Esophagus muscularis mucosa (tissue), 3 donors: ENCODE data around the gene PCBP3.

Experiments used
- CTCF ChIP-seq, 3 experiments: fragments of 200-600 bp in 2 of 3; fragments of 450-650 bp in 1 of 3; sonication (generic) in 2 of 3; IDR thresholded peaks; one replicate each; pipeline ENCODE4 v1.5.1; 2017 to 2019; ENCODE audit warnings: antibody characterized with exemption in 3 of 3, mild to moderate bottlenecking in 2 of 3, moderate library complexity in 1 of 3
- POLR2A ChIP-seq: fragments of 450-650 bp; IDR thresholded peaks from one replicate; pipeline ENCODE4 v1.6.1; 2017; ENCODE audit warnings: antibody characterized with exemption, moderate library complexity, mild to moderate bottlenecking, low read depth
- POLR2AphosphoS5 ChIP-seq, 2 donors: sonication (generic); formaldehyde crosslinking; IDR thresholded peaks; one replicate each; pipeline ENCODE4 v1.6.1; 2017; ENCODE audit warnings: antibody characterized with exemption in 2 of 2

- TF ChIP-seq CTCF (IDR thresholded peaks at IDR 0.05) (no peak), POLR2A (no peak), POLR2AphosphoS5 (IDR thresholded peaks at IDR 0.05) (no peak)
Measured at GRCh38 chr21:45723049-45723958, 79.8 kb downstream of the PCBP3 start.
